Melanocyte of skin (primary cell): ENCODE measurements around the gene PLPP6. TPM values are rescaled to one million over a fixed set of nuclear protein-coding genes. Genes with fewer than 3 reads are reported as not detected.

Experiments used
- total RNA-seq, 2 donors: library from RNA; depleted of rRNA; stranded (reverse); fragments of >200 nt; gene quantifications; 2 replicates each; pipeline ENCODE4 v1.2.3, GENCODE V29; 2012

PLPP6 gene
- total RNA-seq, result 1 to 10 TPM; 6.3 to 9.3 TPM

DNA sequence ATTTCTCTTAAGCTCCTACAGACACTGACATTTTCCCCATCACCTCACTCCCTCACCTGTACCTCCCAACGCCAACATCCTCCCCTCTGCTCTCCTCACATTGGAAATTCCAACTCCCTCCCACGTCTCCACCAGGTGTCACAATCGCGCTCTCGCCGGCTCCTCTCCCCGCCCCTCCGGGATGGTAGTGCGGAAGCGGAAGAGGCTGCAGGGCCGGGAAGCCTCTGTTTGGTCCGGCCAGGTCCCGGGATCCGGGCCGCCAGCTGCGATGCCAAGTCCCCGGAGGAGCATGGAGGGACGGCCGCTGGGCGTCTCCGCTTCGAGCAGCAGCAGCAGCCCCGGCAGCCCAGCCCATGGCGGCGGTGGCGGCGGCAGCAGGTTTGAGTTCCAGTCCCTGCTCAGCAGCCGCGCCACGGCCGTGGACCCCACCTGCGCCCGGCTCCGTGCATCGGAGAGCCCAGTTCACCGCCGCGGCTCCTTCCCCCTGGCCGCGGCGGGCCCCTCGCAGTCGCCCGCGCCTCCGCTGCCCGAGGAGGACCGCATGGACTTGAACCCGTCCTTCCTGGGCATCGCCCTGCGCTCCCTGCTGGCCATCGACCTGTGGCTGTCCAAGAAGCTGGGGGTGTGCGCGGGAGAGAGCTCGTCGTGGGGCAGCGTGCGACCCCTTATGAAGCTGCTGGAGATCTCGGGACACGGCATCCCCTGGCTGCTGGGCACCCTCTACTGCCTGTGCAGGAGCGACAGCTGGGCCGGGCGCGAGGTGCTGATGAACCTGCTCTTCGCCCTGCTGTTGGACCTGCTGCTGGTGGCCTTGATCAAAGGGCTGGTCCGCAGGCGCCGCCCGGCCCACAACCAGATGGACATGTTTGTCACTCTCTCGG lies at the start of gene PLPP6:
PLPP6 (plus strand) TSS at position 187 of the 881 bp plus-strand sequence; CDS start at position 269, 82 bp downstream.

DNA sequence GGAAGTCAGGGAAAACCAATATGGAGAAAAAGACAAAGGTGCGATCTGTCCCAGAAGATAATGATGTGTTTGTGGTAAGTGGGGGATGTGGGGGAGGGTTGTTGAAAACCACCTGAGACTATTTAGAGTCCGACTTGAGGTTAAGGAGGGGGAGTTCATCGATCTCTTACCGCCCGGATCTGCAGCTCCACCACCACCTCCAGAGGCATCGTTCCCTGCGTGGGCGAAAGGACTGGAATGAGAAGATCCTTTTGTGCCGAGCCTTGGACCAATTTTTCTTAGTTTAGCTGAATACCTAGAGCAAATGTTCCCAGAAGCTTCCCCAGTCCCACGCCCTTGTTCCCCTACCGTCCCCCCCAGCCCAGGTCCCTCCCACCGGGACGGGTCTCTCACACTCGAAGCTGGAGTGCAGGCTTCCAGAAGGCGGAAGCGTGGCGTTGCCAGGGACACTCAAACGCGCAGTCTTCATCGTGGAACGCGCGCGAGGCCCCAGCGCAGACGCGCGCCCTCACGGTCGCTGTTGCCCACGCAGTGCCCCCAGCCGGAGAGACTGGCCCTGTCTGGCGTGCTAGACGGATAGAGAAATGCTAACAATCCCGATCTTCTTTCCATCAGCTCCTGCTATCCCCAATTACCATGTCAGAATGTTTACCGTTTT lies 4.1 kb downstream of the PLPP6 start, which contains the start of gene SPATA6L:
SPATA6L (minus strand) TSS at position 439 of the 658 bp plus-strand sequence; CDS start at position 209, 230 bp downstream.

GRCh38 chr9:4679268-4680172 lies 17.4 kb downstream of the PLPP6 start, which contains the start of gene CDC37L1:
CDC37L1 (plus strand) TSS chr9:4679569; CDS start chr9:4679768, 199 bp downstream.

Other genes with a start within 250 kb of the PLPP6 start
- 1 to 10 TPM; 1.7 TPM for gene SLC1A1, start 171.8 kb upstream of the PLPP6 start, total RNA-seq
- gene SPATA6L, start 4.2 kb downstream of the PLPP6 start, total RNA-seq, result under 1 TPM; under 0.01 to 0.34 TPM
- gene CDC37L1, start 17.3 kb downstream of the PLPP6 start, total RNA-seq, result 10 to 100 TPM; 11.7 to 12.7 TPM
- 10 to 100 TPM; 24.3 to 41.3 TPM for gene AK3, start 78.9 kb downstream of the PLPP6 start, total RNA-seq
- 10 to 100 TPM in 1 of 2 donors, 1 to 10 TPM in 1; 8.3 to 11.7 TPM for gene RCL1, start 130.7 kb downstream of the PLPP6 start, total RNA-seq